HPDE6-E6E7 (cell line): ENCODE data around the gene RRP12.

Experiments used
- DNase-seq: peaks from one replicate; pipeline ENCODE4 v3.0.0; 2011; ENCODE audit warnings: missing footprints; ENCODE audit errors: extremely low spot score

The RRP12 gene

GRCh38 chr10:97336942-97337831, 64.0 kb downstream of the RRP12 start:
- no peak for DNase-seq

- no peak for DNase-seq
Observed at GRCh38 chr10:97336446-97336845, 64.7 kb downstream of the RRP12 start.

GRCh38 chr10:97336006-97336405, 65.1 kb downstream of the RRP12 start:
- DNase-seq, result no peak

GRCh38 chr10:97335188-97335619, 65.9 kb downstream of the RRP12 start:
- DNase-seq, result no peak

- peak; percentile 87 for DNase-seq
Observed at GRCh38 chr10:97334370-97335175, 66.6 kb downstream of the RRP12 start, which contains the start of gene FRAT2. FRAT2 (minus strand) TSS chr10:97334729; CDS start chr10:97334572, 157 bp downstream.

- no peak for DNase-seq
Observed at GRCh38 chr10:97333601-97334369, 67.4 kb downstream of the RRP12 start.

GRCh38 chr10:97333351-97333600, 67.9 kb downstream of the RRP12 start:
- DNase-seq, result no peak

- DNase-seq, result peak; percentile 69
Observed at GRCh38 chr10:97332591-97333350, 68.4 kb downstream of the RRP12 start.

GRCh38 chr10:97331153-97331703, 69.9 kb downstream of the RRP12 start:
- DNase-seq, result no peak

- DNase-seq, result no peak
Observed at GRCh38 chr10:97329766-97330165, 71.4 kb downstream of the RRP12 start.

- DNase-seq, result no peak
Observed at GRCh38 chr10:97328646-97329453, 72.3 kb downstream of the RRP12 start.

GRCh38 chr10:97327348-97328294, 73.5 kb downstream of the RRP12 start:
- DNase-seq, result no peak

- DNase-seq, result no peak
Observed at GRCh38 chr10:97325754-97326153, 75.4 kb downstream of the RRP12 start.

- no peak for DNase-seq
Observed at GRCh38 chr10:97323501-97323900, 77.6 kb downstream of the RRP12 start.

GRCh38 chr10:97321804-97322190, 79.3 kb downstream of the RRP12 start:
- no peak for DNase-seq

GRCh38 chr10:97321032-97321803, 79.9 kb downstream of the RRP12 start:
- no peak for DNase-seq

GRCh38 chr10:97320480-97321031, 80.6 kb downstream of the RRP12 start:
- DNase-seq, result no peak
